ENCODE data around the gene LRMDA. TPM values are rescaled to one million over a fixed set of nuclear protein-coding genes. Genes with fewer than 3 reads are reported as not detected.

Gene LRMDA
- total RNA-seq, 1 experiment from 2014 or later: 1.2 TPM

GRCh38 chr10:75864717-75865116 is 433.3 kb downstream of the LRMDA start:
- intact Hi-C loops (cut with micrococcal nuclease): no loop called here
- no peaks in the 10 kb centered on the region for H3K9me3 ChIP-seq (ENCODE audit: low read length)
- H3K27me3 ChIP-seq (ENCODE audit: low read length): peaks cover 21% of the 10 kb centered on the region
- DNase-seq (no peak), ATAC-seq (no peak)
- H4K20me1 ChIP-seq (ENCODE audit: low read length): no peaks in the 10 kb centered on the region
- no TSS peak for BruUV-seq (replicated peaks)
- no peak for TF ChIP-seq EZH2 (IDR thresholded peaks at IDR 0.05; ENCODE audit: low read length, unreplicated experiment)
- peak; percentile 50 for TF ChIP-seq CTCF (conservative IDR thresholded peaks at IDR 0.05; ENCODE audit: low read depth, low read length)
- 0 out of 2 replicates have a peak, but pooled peaks have one; percentile 13 for TF ChIP-seq EZH2phosphoT487 (IDR thresholded peaks at IDR 0.05; ENCODE audit: borderline replicate concordance, low read length)
- no peak overlapping the region for H3K9ac ChIP-seq (ENCODE audit: low read length)
- no peak overlapping the region for H2AFZ ChIP-seq (ENCODE audit: low read length)
- ChIA-PET POLR2A (ENCODE audit: unreplicated experiment) (no interaction called here), CTCF (interaction anchor here (0.5 kb wide), 1 partner anchor 169 kb away, joined by 5 read pairs; no protein-coding TSS in a partner anchor)
- peaks cover 5% of the 10 kb centered on the region; the same call in 1 of the 2 replicates for H3K4me1 ChIP-seq (ENCODE audit: insufficient read depth, low read length)
- no peaks in the 10 kb centered on the region for H3K79me2 ChIP-seq (ENCODE audit: low read length)
- H3K36me3 ChIP-seq (ENCODE audit: low read depth, low read length): no peaks in the 10 kb centered on the region
- H3K27ac ChIP-seq (ENCODE audit: low read length): no peak overlapping the region
- no peaks in the 10 kb centered on the region for H3F3A ChIP-seq (ENCODE audit: low read length, unreplicated experiment)
- H3K4me2 ChIP-seq (ENCODE audit: low read length): no peak overlapping the region
- no peak overlapping the region for H3K4me3 ChIP-seq (ENCODE audit: low read length)
- H3K9me2 ChIP-seq (replicated peaks; ENCODE audit: low read length): no peaks in the 10 kb centered on the region

- Histone ChIP-seq H3F3A (ENCODE audit: low read length, unreplicated experiment) (no peaks in the 10 kb centered on the region), H3K4me2 (ENCODE audit: low read length) (no peak overlapping the region), H3K9me2 (replicated peaks; ENCODE audit: low read length) (no peaks in the 10 kb centered on the region), H3K79me2 (ENCODE audit: low read length) (no peaks in the 10 kb centered on the region), H3K36me3 (ENCODE audit: low read depth, low read length) (no peaks in the 10 kb centered on the region), H2AFZ (ENCODE audit: low read length) (no peak overlapping the region), H3K9me3 (ENCODE audit: low read length) (no peaks in the 10 kb centered on the region), H3K4me3 (ENCODE audit: low read length) (no peak overlapping the region), H3K27ac (ENCODE audit: low read length) (no peak overlapping the region), H3K27me3 (ENCODE audit: low read length) (peaks cover 30% of the 10 kb centered on the region), H3K4me1 (ENCODE audit: insufficient read depth, low read length) (peaks cover 5% of the 10 kb centered on the region; the same call in 1 of the 2 replicates), H4K20me1 (ENCODE audit: low read length) (no peaks in the 10 kb centered on the region), H3K9ac (ENCODE audit: low read length) (no peak overlapping the region)
- ATAC-seq (peak; percentile 49), DNase-seq (peak; percentile 76)
- no peak for TF ChIP-seq EZH2 (IDR thresholded peaks at IDR 0.05; ENCODE audit: low read length, unreplicated experiment)
- no peak for TF ChIP-seq EZH2phosphoT487 (IDR thresholded peaks at IDR 0.05; ENCODE audit: borderline replicate concordance, low read length)
- TF ChIP-seq CTCF (conservative IDR thresholded peaks at IDR 0.05; ENCODE audit: low read depth, low read length): no peak
- ChIA-PET POLR2A (ENCODE audit: unreplicated experiment) (interaction anchor here (0.8 kb wide), 1 partner anchor 8 kb away, joined by 5 read pairs; no protein-coding TSS in a partner anchor), CTCF (interaction anchor here (0.7 kb wide), 1 partner anchor 77 kb away, joined by 3 read pairs; no protein-coding TSS in a partner anchor)
- BruUV-seq (replicated peaks): no TSS peak
- intact Hi-C loops (cut with micrococcal nuclease): no loop called here
Measured at GRCh38 chr10:75865413-75866299, 434.2 kb downstream of the LRMDA start.

GRCh38 chr10:75866300-75866625 is 434.8 kb downstream of the LRMDA start:
- Histone ChIP-seq H3K4me3 (ENCODE audit: low read length) (no peak overlapping the region), H3K4me1 (ENCODE audit: insufficient read depth, low read length) (peaks cover 5% of the 10 kb centered on the region; the same call in 1 of the 2 replicates), H3K9ac (ENCODE audit: low read length) (no peak overlapping the region), H3K36me3 (ENCODE audit: low read depth, low read length) (no peaks in the 10 kb centered on the region), H4K20me1 (ENCODE audit: low read length) (no peaks in the 10 kb centered on the region), H3K79me2 (ENCODE audit: low read length) (no peaks in the 10 kb centered on the region), H3K27me3 (ENCODE audit: low read length) (peaks cover 36% of the 10 kb centered on the region), H3K4me2 (ENCODE audit: low read length) (no peak overlapping the region), H2AFZ (ENCODE audit: low read length) (no peak overlapping the region), H3K9me2 (replicated peaks; ENCODE audit: low read length) (no peaks in the 10 kb centered on the region), H3F3A (ENCODE audit: low read length, unreplicated experiment) (no peaks in the 10 kb centered on the region), H3K27ac (ENCODE audit: low read length) (no peak overlapping the region), H3K9me3 (ENCODE audit: low read length) (no peaks in the 10 kb centered on the region)
- intact Hi-C loops (cut with micrococcal nuclease): no loop called here
- no TSS peak for BruUV-seq (replicated peaks)
- ATAC-seq (no peak), DNase-seq (no peak)
- TF ChIP-seq EZH2phosphoT487 (IDR thresholded peaks at IDR 0.05; ENCODE audit: borderline replicate concordance, low read length) (no peak), CTCF (conservative IDR thresholded peaks at IDR 0.05; ENCODE audit: low read depth, low read length) (no peak), EZH2 (IDR thresholded peaks at IDR 0.05; ENCODE audit: low read length, unreplicated experiment) (no peak)
- CTCF ChIA-PET: interaction anchor here (0.7 kb wide), 1 partner anchor 77 kb away, joined by 3 read pairs; no protein-coding TSS in a partner anchor
- POLR2A ChIA-PET (ENCODE audit: unreplicated experiment): interaction anchor here (0.8 kb wide), 1 partner anchor 8 kb away, joined by 5 read pairs; no protein-coding TSS in a partner anchor
